HG03565 (cell line): ENCODE results near the gene DHX35.

Experiments
- ATAC-seq: cut with Tn5 transposase; IDR thresholded peaks from one replicate; pipeline ENCODE4 v1.9.1; 2021; ENCODE audit warnings: mild to moderate bottlenecking, moderate library complexity; ENCODE audit not compliant: unreplicated experiment

Gene DHX35

DNA sequence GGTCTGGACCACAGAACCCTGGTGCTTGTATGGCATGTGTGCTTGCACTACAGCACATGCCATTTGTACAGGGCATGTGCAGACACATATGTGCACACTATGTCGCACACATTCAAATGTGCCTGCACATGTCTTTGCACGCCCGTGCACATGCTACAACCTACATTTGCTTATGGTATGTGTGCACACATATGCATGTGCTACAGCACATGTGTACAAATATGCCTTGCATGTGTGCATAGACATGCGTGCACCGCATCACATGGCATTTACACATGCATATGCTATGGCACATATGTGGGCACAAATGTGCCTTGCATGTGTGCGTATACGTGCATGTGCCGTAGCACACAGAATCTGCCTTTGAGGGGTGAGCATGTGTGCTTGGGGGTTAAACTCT lies 90.5 kb downstream of the DHX35 start:
- no peak for ATAC-seq

DNA sequence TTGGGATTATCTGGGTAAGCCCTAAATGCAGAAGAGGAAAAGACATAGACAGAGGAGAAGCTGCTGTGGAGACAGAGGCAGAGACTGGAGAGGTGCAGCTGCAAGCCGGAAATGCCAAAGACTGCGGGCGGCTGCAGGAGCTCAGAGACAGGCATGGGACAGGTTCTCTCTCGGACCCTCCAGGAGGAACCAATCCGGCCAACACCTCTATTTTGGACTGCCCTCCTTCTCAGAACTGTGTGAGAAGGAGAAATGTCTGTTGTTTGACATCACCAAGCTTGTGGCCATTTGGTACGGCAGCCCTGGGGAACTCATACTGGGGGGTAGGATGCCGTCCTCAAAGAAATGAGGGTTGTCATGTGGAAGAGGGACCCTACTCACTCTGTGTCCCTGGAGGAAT lies 95.0 kb downstream of the DHX35 start:
- no peak for ATAC-seq

DNA sequence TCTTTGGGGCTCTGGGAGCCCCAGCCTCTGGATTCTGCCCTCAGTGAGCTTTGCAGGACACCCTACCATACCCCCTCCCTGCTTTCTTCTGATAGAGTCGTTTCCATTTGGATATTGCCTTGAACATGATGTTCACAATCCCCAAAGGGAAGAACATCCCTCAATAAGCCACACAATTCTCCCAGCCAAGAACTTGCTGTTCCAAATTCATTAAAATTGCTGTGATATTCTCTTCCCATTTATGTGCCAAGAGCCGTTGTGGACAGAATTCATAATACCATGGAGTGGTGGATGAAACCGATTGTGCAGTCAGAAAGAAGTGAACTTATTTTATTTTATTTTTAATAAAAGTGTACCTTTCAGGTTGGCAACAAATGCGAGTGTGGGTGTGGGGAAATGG lies 95.8 kb downstream of the DHX35 start:
- ATAC-seq, result no peak

DNA sequence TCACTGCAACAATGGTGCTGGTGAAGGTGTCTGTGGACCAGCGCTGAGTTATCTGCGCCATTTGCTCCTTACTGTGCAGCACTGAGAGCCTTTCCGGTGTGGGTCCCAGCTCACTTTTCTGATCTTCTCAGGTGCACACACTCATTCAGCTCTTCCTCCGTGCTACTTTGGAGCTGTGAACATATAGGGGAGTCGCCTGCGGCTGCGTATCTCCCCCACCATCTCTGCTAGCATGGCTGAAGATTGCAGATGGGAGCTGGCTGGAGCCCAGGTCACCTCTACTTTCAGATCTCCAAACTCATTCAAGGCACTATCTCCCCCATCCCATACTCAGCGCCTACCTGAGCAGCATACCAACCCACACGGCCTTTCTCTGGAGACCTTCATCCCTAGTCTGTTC lies 96.9 kb downstream of the DHX35 start:
- ATAC-seq, result no peak

DNA sequence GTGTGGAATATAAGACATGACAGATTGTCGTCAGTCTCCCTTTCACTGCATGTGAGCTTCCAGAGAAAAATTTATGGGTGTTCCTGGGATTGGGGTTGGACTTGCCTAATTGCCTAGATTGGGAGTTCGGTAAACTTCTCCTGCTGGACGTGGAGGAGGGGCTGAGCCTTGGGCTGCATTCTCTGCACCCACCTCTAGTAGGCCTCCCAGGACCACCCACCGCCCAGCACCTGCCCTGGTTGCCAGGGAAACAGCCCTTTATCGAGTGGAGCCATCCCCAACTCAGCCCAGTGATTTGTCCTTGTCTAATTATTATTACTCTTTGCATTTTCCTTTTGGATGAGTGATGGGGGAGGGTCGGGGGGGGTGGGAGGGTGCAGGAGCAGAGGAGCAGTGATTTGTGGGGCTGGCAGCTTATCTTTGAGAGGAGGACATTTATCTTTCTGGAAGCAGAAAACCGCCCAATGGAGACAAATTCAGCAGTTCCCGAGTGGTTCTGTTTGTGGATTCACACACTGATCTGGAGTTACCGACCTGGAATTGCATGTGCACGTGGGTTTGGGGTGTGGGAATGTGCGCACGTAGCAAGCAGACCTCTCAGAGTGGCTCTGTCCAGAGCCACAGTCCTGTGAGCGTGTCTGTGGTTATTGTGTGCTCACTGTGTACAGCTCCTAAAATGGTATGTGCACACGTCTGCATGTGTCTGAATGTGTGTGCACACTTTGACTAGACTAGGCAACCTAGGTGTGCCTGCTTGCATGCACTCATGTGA lies 104.5 kb downstream of the DHX35 start:
- no peak for ATAC-seq

DNA sequence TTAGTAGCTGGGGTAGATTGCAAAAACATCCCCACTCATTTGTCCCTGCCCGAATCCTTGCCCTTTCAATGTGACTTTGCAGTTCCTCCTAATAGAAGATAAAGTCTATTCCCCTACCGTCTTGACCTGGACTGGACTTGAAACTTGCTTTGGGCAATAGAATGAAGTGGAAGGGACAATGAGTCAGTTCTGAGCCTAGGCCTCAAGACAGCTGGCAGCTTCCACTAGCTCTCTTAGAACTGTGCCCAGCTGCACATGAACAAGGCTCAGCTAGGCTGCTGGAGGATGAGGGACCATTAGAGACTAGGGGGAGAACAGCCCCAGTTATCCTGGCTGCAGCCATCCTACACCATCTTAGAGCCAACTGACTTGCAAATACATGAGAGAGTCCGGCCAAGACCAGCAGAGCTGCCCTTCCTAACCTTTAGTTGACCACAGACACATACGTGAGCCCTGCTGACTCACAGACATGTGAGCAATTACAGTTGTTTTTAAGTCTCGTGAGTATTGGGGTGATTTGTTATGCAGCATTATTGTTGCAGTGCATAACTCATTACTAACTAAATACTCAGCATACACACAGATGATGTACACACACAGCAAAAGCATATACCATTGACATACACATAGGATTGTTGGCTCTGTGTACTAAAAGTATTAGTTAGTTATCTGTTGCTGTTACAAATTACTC lies 105.5 kb downstream of the DHX35 start:
- ATAC-seq, result no peak

DNA sequence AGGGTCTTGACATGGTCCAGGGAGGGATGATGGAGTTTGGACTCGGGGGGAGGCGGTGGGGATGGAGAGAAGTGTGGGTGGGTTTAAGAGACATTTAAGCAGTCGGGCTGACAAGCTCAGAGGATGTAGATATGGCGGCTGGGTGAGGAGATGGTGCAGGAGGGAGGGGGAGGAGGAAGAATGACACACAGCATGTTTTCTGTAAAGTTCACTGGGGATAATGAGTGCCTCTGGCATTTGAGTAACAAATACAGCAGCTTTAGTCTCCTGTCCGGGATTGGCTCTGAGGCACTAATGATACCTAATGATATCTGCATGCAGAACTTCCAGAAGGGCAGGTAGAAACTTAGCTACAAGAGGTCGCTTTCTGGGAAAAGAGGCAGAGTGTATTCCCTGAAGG lies 107.8 kb downstream of the DHX35 start:
- ATAC-seq, result no peak

DNA sequence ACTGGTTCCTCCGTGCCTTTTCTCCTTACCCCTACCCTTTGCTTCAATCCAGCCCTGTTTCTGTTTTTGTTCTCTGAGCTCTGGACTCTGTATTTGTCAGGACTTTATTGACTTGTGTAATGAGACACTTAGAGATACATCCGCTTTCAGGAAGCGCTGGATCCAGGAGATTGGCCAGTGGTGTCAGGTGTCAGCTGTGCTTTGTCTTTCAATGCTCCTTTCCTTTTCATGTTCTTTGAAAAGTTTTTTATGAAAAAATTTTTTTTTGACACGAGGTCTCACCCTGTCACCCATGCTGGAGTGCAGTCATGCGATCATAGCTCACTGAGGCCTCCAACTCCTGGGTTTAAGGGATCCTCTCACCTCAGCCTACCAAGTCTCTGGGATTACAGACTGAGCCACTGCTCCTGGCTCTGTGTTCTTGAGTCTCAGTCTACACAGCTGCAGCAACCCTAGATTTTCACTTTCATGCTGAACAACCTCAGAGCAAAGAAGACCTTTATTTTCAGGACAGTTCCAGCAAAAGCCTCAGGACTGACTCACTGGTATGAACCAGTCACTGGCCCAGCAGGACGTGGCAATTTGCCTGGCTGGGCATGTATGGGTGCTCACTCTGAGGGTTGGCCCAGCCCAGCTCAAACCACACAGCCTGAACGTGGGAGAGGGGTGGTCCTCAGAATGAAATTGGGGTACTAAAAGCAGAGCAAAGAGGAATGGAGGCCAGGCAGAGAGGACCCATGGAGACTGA lies 108.5 kb downstream of the DHX35 start:
- no peak for ATAC-seq

DNA sequence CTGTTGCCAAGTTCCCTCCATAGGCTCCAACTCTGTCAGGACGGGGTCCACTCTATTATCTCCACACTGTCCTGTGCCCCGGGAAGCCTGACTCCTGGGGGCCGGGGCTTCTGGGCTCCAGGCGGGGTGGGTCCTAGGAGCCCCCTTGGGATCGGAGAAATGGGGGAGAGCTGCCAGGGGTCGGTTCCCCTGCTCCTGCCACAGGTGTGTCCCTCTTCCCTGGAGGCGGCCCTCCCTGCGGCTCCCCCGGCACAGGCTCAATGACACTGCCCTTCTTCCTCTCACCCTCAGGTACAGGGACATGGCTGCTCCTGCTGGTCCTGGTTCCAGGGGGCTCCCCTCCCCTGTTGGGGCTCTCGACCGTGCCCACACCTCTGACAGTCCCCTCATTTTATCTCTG lies 110.0 kb downstream of the DHX35 start:
- no peak for ATAC-seq

DNA sequence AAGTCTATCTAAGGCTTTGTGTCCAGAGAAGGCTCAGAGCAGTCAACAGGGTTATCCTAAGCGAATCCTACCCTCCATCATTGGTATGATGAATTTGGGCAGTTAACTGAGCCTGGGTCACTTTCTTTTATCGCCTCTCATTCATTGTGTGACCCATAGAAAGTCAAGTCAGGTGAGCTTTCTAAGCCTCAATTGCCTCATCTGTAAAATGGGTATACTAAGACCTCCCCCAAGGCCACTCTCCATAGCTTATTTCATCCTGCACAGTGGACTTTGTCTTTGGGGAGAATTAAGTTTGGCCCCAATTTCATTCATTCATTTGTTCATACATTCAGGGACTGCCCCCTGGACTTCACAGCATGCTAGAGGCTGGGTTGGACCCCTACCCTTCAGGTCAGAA lies 110.5 kb downstream of the DHX35 start:
- no peak for ATAC-seq

DNA sequence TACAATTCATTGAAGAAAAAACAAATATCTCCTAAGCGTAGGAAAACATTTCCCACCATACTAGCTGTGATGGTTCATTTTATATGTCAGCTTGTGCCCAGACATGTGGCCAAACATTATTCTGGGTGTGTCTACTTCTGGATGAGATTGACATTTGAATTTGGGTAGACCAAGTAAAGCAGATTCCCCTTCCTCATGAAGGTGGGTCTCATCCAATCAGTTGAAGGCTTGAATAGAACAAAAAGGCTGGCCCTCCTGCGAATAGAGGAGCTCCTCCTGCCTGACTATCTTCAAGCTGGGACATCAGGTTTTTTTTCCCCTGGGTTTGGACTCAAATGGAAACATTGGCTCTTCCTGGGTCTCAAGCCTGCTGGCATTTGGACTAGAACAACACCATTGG lies 113.6 kb downstream of the DHX35 start:
- no peak for ATAC-seq

DNA sequence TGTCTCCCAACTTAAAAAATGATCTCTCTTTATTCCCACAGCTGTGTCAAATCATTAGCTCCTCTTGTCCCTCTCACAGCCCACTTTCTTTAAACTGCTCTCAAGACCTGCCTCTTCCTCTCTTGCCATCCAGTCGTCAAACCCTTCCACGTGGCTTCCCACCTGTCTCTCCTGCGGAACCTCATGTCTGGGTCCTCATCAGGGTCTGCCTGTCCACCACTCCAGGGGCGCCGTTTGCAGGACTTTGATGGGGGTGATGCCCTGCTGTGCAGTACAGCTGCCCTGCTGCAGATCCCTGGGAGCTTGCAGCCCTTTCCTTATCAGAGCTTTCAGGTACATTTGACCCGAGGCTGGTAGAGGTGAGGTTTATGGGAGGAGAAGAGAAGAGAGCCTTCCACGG lies 114.8 kb downstream of the DHX35 start:
- no peak for ATAC-seq

DNA sequence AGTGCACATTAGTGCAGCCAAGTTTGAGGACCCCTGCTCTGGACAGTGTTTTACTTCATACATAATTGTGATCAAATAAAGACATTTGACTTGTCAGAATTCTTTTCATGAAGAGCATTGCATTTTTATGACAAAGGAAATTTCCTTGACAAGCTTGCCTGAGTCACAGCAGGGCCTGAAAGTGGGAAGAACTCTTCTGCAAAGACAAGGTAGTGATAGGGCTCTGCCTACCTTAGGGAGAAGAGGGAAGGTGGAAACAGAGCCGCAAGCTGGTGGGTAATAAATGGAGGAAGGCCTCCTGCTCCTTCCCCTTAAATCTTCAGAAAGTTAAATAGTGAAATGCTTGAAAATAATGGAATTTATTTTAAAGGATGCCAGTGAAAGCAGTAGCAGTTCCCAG lies 118.2 kb downstream of the DHX35 start:
- ATAC-seq, result no peak

DNA sequence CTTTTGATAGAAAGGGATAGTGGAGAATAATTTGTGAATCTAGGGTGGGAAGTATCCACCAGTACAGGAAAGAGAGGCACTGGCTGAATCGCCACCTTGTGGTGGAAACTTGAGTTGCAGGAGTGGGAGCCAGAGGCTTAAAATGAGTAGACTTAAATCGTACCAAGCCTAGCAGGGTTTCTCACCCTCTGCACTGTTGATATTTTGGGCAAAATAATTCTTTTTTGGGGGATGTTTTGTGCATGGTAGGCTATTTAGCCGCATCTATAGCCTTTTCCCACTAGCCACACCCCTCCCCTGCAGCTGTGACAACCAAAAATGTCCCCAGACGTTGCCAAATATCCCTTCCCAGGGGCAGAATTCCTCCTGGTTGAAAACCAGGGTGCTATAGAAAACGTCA lies 119.1 kb downstream of the DHX35 start:
- no peak for ATAC-seq

DNA sequence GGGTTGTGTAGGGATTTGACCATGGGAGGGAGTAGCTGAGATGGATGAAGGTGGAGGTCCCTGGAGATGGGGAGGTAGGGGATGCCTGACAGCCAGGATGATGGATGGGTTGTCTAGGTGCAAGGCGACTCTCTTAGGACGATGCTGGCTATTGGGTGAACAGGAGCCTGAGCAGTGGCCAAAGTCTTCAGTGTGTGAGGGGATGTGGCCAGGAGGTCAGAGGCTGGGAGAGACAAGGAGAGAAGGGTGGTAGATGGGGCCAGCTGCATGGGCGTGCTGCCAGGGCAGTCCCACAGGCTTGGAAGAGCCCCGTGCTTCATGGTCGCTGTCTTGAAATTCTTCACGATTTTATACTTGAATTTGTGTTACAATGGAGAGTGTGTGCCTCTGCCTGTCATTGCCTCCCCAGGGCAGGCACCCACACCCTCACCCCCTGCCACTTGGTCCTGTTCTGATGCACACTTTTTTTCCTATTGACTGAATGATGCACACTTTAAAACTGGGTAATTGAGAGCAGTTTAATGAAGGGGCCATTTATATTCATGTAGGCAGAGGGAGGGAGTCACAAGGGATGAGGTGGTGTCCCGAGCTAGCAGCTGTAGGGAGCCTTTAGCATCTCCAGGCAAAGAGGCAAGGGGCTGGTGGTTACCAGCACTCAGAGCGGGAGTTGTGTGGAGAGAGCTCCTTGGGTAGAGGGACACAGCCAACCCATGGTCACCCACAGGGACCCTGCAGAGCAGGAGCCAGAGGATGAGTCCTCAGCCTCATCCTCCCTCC lies 120.7 kb downstream of the DHX35 start:
- no peak for ATAC-seq

DNA sequence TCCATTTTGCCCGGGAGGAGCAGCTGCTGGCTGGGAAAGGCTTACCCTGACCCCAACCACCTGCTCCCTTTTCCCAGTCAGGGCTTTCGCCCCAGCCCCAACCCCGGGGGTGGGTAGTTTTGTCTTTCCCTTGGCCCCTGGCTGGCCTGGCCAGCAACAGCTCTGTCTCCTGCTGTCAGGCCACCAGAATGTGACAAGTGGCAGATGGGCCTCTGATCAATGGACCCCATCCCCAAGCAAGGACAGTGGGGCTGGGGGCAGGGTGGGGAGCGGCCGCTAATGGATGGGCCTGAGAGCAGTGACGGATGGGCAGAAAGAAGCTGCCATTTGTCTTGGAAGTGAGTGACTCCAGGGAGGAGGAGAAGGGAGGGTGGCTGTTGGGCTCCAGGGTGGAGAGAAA lies 121.6 kb downstream of the DHX35 start:
- no peak for ATAC-seq

DNA sequence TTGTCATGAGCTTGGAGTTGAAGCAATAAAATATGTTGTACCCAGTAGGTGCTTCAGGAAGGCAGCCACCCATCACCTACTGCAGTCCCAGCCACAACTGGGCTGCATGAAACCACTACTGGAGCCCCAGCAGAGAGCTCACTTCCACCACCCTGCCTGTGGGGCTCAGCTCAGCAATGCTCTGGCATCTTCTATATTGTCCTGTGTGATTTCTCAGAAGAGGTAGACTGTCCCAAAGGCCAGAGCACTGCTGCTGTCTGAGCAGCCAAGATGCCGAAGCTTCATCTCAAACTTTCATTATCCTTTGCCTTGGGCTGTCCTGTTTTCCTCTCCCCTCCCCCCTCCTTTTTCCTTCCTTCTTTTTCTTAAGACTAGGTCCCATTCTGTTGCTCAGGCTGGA lies 126.9 kb downstream of the DHX35 start:
- ATAC-seq, result no peak
